HG02973 (cell line): ENCODE data around the gene HOXB3.

Experiments
- ATAC-seq: cut with Tn5 transposase; IDR thresholded peaks from one replicate; pipeline ENCODE4 v1.9.1; 2021; ENCODE audit warnings: moderate library complexity; ENCODE audit not compliant: unreplicated experiment

Gene HOXB3

GRCh38 chr17:48559840-48560817 is 29.9 kb downstream of the HOXB3 start:
- no peak for ATAC-seq

- no peak for ATAC-seq
These were observed 30.8 kb downstream of the HOXB3 start for GRCh38 chr17:48559122-48559839.

DNA sequence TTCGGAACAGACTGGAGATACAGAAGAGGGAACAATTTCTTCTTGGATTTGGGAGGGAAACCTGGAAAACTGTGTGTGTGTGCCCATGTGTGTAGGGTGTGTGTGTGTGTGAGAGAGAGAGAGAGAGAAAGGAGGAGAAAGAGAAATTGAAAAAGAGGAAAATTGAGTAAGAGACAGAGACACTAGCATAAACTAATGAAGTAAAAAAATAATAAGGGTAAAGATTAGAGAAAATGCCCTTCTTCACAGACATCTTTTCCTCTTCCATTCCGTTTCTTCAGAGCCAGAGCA is 31.3 kb downstream of the HOXB3 start:
- no peak for ATAC-seq

DNA sequence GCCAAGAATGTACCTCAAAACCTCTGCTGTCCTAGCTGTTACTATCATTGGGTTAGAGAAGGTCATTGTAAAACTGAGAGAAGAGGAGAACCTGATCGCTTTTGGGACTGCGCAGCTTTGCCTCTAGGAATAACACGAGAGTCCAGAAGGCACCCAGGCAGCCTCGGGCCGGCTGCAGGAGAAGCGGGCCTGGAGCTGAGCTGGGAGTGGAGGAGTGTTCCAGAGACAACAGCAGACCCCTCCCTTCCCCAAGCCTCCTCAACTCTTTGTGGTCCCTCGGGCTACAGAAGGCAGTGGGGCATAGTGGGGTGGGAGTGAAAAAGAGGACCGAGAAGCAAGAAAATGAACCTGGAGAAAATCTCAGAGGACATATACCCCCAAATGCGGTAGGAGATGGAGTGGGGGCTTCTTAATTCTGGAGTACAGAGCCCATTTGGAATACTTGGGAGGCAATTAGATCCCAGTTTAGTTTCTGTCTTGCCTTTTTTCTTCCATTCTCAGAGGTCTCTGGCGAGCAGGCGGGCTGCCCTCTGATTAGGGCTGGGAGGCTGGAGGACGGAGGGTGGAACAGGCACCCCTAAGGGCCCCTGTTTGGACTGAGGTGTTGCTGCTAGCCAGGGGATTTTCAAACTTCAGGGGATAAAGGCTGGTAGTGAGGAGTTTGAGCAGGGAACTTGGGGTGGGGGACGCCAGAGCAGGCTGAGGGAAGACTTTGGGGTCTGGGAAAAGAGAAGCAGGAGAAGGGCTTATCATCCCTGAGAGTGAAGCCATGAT is 31.8 kb downstream of the HOXB3 start:
- ATAC-seq, result no peak

DNA sequence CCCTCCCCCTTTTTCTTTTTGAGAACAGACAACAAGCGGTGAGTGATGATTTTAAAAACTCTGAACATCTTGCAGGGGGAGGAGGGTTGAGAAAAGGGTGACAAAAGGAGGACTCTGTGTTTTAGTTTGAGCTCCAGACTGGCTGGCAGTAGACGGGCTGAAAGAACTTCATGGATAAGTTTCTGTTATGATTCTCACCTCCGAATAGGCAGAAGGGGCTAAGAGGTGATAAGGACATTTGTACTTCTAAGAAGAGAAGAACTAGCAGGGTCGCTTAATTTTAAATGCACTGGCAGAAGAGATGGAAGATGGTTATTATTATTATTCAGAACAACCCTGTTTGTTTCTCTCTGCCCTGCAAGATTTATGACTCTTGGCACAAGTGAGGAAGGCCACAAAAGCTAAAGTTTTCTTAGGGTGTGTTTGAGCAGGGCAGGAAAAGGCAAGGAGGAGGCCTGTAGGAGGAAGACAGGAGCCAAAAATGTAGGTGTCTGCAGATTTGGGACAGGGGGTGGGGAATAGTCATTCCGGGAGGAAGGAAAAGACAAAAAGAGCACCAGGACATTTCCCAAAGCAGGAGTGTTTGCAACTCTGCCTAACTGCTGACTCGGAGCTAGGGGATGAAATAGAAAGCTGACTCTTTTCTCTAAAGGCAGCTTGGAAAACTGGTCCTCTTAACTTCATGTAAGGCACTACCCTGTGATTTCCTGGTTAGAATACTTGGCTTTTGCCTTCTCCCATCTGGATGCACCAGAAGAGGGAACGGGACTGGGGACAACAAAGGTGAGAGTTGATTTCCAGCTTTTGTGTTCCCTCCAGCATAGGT is 33.3 kb downstream of the HOXB3 start:
- no peak for ATAC-seq

GRCh38 chr17:48556229-48556575 is 33.8 kb downstream of the HOXB3 start:
- ATAC-seq, result no peak

DNA sequence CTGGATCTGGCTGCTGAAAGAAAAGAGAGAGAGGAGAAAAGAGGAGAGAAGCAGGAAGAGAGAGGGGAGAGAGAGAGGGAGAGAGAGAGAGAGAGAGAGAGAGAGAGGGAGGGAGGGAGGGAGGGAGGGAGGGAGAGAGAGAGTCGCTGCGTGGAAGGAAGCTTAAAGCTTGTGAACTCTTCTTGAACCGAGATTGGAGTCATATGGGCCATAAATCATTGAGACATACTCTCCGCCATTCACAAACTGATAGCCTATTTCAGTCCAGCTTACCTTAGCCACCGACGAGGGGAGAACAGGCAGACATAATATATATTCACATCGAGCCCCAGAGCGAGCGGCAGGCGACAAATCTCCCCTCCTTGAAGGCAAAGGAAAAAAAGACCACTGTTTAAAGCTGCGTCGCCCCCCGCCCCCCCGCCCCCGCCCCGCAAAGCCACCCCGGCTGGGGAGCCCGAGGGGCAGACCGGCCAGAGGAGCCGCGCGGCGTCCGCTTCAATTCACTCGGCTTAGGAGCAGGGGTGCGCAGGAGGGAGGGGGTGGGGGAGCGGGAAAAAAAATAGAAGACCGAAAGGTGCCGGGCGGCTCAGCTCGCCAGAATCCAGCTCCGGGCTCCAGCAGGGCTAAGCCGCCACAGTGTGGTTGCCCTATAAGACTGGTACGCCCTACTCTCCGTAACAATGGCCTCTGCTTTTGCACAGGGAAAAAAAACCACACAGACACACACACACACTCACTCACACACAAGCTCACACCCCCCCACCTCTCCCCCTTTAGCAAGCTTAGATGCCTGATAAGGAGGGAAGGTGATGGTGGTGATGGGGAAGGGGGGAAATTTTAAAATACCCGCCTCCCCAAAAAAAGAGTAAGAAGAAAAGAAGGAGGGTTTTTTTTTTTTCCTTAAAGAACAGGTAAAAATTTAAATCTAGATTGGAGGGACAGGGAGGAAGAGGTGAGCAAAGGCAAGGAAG is 34.5 kb downstream of the HOXB3 start:
- no peak for ATAC-seq

GRCh38 chr17:48554412-48555257 is 35.4 kb downstream of the HOXB3 start:
- no peak for ATAC-seq

GRCh38 chr17:48553826-48554225 is 36.2 kb downstream of the HOXB3 start:
- no peak for ATAC-seq

GRCh38 chr17:48553190-48553547 is 36.9 kb downstream of the HOXB3 start:
- ATAC-seq, result no peak

- no peak for ATAC-seq
These were observed 37.4 kb downstream of the HOXB3 start for GRCh38 chr17:48552466-48553189.

DNA sequence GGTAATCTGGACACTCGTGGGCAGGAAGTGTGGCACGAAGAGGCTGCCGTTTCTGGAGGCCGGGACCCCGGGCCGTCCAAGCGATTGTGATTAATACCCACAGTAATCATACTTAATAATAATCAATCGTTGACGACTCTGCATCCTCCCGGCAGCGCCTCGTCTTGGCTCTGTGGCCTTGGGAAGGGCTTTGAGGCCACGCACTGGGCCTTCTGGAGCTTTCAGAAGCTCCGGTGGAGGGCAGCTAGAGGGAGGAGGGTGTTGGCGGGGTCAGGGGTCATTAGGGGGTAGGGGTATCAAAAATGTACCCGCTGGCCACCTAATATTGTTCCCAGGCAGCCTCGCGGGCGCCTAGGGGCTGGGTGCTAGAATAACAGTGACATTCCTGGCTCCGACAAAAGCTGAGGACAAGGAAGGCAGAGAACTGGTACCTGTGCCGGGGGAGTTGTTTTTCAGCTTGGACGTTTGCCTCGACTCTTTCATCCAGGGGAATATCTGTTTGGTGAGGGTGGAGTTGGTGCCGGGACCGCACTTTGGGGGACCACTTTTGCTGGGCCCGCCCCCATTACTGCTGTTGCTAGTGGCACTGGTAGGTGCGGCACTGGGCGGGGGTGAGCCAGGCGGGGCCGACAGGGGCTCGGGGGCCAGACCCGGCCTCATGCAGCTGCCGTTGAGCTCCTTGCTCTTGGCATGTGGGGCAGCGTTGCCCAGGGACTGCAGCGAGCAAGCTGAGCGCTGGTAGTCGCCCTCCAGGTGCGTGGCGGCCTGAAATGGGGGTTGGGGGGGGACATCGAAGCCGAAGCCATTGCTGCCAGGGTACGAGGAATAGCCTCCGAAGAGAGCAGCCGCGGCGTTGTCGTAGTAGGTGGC is 38.2 kb downstream of the HOXB3 start:
- ATAC-seq, result no peak

DNA sequence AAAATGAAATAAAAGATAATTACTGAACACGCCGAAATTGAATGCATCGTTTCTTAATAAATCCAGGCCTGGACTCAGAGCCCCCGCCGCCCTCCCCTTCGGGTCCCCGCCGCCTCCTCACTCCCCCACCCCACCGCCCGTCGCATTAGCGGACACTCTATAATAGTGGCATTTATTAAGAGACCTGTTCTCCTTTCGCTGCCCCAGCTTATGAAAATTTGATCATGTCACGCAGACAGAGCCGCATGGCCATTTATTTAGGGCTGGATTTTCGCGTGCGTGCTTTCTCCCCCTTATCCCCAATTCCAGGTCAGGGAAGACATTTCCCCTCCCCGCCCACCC is 38.9 kb downstream of the HOXB3 start:
- no peak for ATAC-seq

DNA sequence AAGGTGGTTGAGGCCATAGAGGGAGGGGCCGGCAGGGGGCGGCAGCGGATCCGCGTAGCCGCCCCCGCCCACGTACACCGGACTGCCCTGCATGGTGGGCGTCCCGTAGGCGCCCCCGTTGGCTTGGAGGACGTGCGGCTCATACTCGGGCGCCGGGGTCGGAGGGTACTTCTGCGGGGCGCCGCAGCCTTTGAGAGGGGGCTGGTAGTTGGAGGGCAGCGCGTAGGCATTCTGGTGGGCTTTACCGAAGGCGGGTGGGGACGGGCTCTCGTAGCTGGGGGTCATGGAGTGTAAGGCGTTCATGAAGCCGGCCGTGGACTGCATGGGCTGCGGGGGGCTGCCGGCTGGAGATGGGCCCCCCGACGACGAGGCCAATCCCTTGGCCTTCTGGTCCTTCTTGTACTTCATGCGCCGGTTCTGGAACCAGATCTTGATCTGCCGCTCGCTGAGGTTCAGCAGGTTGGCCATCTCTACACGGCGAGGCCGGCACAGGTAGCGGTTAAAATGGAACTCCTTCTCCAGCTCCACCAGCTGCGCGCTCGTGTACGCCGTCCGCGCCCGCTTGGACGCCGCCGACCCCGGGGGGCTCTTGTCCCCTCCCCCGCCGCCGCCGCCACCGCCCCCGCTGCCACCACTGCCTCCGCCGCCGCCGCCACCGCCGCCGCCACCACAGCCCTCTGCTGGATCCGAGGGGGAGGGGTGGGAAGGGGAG is 39.4 kb downstream of the HOXB3 start:
- ATAC-seq, result no peak

DNA sequence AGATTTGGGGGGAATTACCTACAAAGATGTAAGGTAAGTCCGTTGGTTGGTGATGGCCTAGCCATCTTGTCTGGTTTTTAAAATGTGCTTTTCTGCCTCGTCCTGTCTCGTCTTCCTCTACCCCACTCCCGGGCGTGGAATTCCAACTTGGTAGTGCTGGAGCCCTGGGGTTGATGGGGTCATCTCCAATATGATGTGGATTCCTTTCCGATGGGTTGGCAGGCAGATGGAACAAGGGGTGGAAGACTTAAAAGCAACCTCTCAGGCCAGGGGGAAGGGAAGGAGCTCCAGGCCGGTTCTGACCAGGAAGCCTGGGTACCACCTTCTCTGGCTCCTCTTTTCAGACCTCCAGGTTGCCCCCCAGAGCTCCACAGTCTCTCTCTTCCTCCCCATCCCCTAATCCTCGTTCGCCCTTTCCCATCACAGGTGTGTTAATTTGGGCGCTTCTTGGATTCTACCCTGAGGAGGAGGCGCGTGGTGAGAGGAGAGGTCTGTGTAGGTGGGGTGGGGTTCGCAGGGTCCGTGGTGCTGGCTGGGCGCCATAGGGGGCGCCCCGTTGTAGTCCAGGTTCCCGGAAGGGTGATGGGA is 40.0 kb downstream of the HOXB3 start:
- no peak for ATAC-seq

DNA sequence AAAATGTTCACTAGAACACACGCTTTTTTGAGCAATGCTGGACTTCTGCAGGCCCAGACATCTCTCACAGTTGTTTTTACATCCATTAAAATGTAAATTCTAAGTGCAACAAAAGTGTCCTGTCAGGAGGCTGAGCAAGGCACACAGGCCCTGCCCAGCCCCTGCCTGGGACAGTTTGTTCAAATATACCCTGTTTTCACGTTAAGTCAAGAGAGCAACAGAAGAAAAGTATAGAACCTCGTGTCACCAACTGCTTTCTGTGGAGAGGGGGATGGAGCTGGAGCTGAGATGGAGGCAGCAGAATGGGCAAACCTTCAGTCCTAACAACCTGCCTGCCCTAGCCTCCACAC is 40.8 kb downstream of the HOXB3 start:
- no peak for ATAC-seq
